CD4-positive, CD25-positive, alpha-beta regulatory T cell (primary cell): ENCODE measurements around the gene COMP. TPM values are rescaled to one million over a fixed set of nuclear protein-coding genes. Genes with fewer than 3 reads are reported as not detected.
A peak's percentile ranks its signal among the peaks of the same experiment; 100 is the strongest.
"Not testable (repeated sequence)": the region's sequence is repeated elsewhere in the genome, so short reads cannot be mapped to it uniquely, and the experiment has no call there.

Experiments used
- ATAC-seq, 2 donors: fragments of 150-1000 bp; cut with Tn5 transposase; one replicate each; pipeline ENCODE4 v1.10.0; 2021; ENCODE audit warnings: low read depth in 2 of 2, moderate number of reproducible peaks in 2 of 2, moderate library complexity in 1 of 2
- DNase-seq, 3 donors: peaks; one replicate each; pipeline versions ENCODE4 v3.0.0 to v3.0.0-alpha.2; 2012 to 2022; ENCODE audit warnings: mixed read lengths in 1 of 3
- H3K27ac ChIP-seq: one replicate; pipeline ENCODE4 v1.7.0; 2013; ENCODE audit warnings: mild to moderate bottlenecking, low read length; ENCODE audit not compliant: insufficient read depth, poor library complexity, severe bottlenecking
- H3K27me3 ChIP-seq: one replicate; pipeline ENCODE4 v1.7.0; 2013; ENCODE audit warnings: low read length; ENCODE audit not compliant: control insufficient read depth, insufficient read depth
- H3K36me3 ChIP-seq: one replicate; pipeline ENCODE4 v1.7.0; 2013; ENCODE audit warnings: mild to moderate bottlenecking, low read length, moderate library complexity; ENCODE audit not compliant: control insufficient read depth, insufficient read depth
- H3K4me1 ChIP-seq: 2 replicates; pipeline ENCODE4 v1.7.0; 2013; ENCODE audit warnings: mild to moderate bottlenecking, low read length; ENCODE audit not compliant: insufficient read depth, control insufficient read depth, poor library complexity, severe bottlenecking
- H3K4me3 ChIP-seq: one replicate; pipeline ENCODE4 v1.7.0; 2013; ENCODE audit warnings: low read depth, mild to moderate bottlenecking, low read length, moderate library complexity
- H3K9me3 ChIP-seq, 2 experiments: 1 replicate in 1 of 2; 2 replicates in 1 of 2; pipeline ENCODE4 v1.7.0; 2013; ENCODE audit warnings: low read length in 2 of 2, mild to moderate bottlenecking in 1 of 2, moderate library complexity in 1 of 2; ENCODE audit not compliant: control insufficient read depth in 2 of 2
- H3K27ac Mint-ChIP-seq, 3 donors: one replicate each; pipeline ENCODE4 v1.8.0; 2020 to 2022; ENCODE audit warnings: mild to moderate bottlenecking in 3 of 3, mixed read lengths in 3 of 3, moderate library complexity in 2 of 3
- H3K27me3 Mint-ChIP-seq: one replicate; pipeline ENCODE4 v1.8.0; 2022; ENCODE audit warnings: mild to moderate bottlenecking, mixed read lengths
- H3K36me3 Mint-ChIP-seq: one replicate; pipeline ENCODE4 v1.8.0; 2020; ENCODE audit warnings: mixed read lengths
- H3K4me1 Mint-ChIP-seq, 4 donors: one replicate each; pipeline ENCODE4 v1.8.0; 2020 to 2022; ENCODE audit warnings: mixed read lengths in 4 of 4, mild to moderate bottlenecking in 1 of 4
- H3K4me3 Mint-ChIP-seq, 4 donors: one replicate each; pipeline ENCODE4 v1.8.0; 2020 to 2022; ENCODE audit warnings: mild to moderate bottlenecking in 4 of 4, mixed read lengths in 4 of 4, moderate library complexity in 3 of 4
- H3K9me3 Mint-ChIP-seq, 7 donors: one replicate each; pipeline ENCODE4 v1.8.0; 2020 to 2022; ENCODE audit warnings: mixed read lengths in 7 of 7, mild to moderate bottlenecking in 3 of 7, moderate library complexity in 2 of 7
- polyA plus RNA-seq, 4 donors: library from polyadenylated mRNA; unstranded; fragments of 300-500 nt; fragmentation: Illumina TruSeq; gene quantifications; one replicate each; pipeline ENCODE4 v1.2.3, GENCODE V29; 2021
- total RNA-seq: library from RNA; stranded (reverse); gene quantifications from one replicate; pipeline ENCODE4 v1.2.3, GENCODE V29; 2022

The COMP gene
- total and polyA plus RNA-seq, 5 donors from 2014 or later: not detected

GRCh38 chr19:18814063-18814462 is 23.0 kb upstream of the COMP start:
- Mint-ChIP-seq H3K27me3 (peaks cover 20% of the 10 kb centered on the region), H3K4me1 (peaks cover 0 to 3% (median 0%) of the 10 kb centered on the region in 4 donors), H3K4me3 (peak overlapping the region in 1 of 4 donors; percentile 43), H3K9me3 (peaks cover 0 to 1% (median 0%) of the 10 kb centered on the region in 7 donors), H3K36me3 (no peaks in the 10 kb centered on the region), H3K27ac (no peak overlapping the region)
- H3K9me3 ChIP-seq: no peaks in the 10 kb centered on the region
- no peak overlapping the region for H3K27ac ChIP-seq
- H3K27me3 ChIP-seq: no peaks in the 10 kb centered on the region
- DNase-seq: no peak
- no peaks in the 10 kb centered on the region for H3K4me1 ChIP-seq
- H3K4me3 ChIP-seq: no peak overlapping the region
- H3K36me3 ChIP-seq: no peaks in the 10 kb centered on the region
- ATAC-seq: no peak

GRCh38 chr19:18811638-18812037 is 20.5 kb upstream of the COMP start:
- not testable (repeated sequence) for H3K27ac Mint-ChIP-seq, H3K36me3 Mint-ChIP-seq, H3K36me3 ChIP-seq, H3K4me1 Mint-ChIP-seq, H3K9me3 Mint-ChIP-seq, H3K4me3 ChIP-seq, H3K4me1 ChIP-seq, H3K27ac ChIP-seq, DNase-seq, H3K27me3 ChIP-seq, ATAC-seq, H3K9me3 ChIP-seq, H3K4me3 Mint-ChIP-seq
- H3K27me3 Mint-ChIP-seq: peaks cover 24% of the 10 kb centered on the region

DNA sequence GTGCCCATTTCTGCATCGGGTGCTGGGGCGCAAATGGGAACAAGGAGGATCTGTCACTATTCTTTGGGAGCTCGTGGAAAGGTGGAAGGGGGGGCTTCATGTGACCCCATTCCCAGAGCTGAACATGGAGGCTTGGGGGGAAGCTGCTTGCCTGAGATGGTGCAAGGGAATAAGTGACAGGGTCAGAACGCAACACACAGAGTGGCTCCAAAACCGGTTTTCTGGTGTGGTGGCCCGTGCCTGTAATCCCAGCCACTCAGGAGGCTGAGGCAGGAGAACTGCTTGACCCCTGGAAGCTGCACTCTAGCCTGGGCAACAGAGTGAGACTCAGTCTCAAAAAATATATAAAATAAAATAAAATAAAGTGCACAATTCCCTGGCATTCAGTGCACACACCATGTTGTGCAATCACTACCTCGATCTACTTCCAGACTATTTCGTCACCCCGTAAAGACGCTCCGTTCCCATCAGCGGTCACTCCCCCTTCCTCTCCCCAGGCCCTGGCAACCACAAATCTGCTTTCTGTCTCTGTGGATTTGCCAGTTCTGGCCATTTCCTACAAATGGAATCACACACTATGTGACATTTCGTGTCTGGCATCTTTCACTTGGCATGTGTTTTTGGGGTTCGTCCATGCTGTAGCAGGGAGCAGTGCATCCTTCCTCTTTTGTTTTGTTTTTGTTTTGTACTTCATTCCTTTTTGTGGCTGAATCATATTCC is 18.2 kb upstream of the COMP start:
- Mint-ChIP-seq H3K4me1 (peaks cover 0 to 6% (median 0%) of the 10 kb centered on the region in 4 donors), H3K27me3 (peaks cover 19% of the 10 kb centered on the region), H3K4me3 (no peak overlapping the region), H3K27ac (no peak overlapping the region), H3K36me3 (no peaks in the 10 kb centered on the region), H3K9me3 (peaks cover 0 to 1% (median 0%) of the 10 kb centered on the region in 7 donors)
- H3K9me3 ChIP-seq: no peaks in the 10 kb centered on the region
- DNase-seq (no peak), ATAC-seq (no peak)
- H3K27me3 ChIP-seq: no peaks in the 10 kb centered on the region
- no peaks in the 10 kb centered on the region for H3K4me1 ChIP-seq
- no peaks in the 10 kb centered on the region for H3K36me3 ChIP-seq
- no peak overlapping the region for H3K27ac ChIP-seq
- H3K4me3 ChIP-seq: no peak overlapping the region

- DNase-seq (no peak), ATAC-seq (no peak)
- Mint-ChIP-seq H3K27me3 (peaks cover 25% of the 10 kb centered on the region), H3K4me3 (no peak overlapping the region), H3K9me3 (no peaks in the 10 kb centered on the region), H3K36me3 (peaks cover 5% of the 10 kb centered on the region), H3K27ac (no peak overlapping the region), H3K4me1 (peaks cover 0 to 6% (median 0%) of the 10 kb centered on the region in 4 donors)
- no peaks in the 10 kb centered on the region for H3K4me1 ChIP-seq
- H3K9me3 ChIP-seq: no peaks in the 10 kb centered on the region
- no peak overlapping the region for H3K4me3 ChIP-seq
- no peaks in the 10 kb centered on the region for H3K36me3 ChIP-seq
- H3K27ac ChIP-seq: no peak overlapping the region
- H3K27me3 ChIP-seq: no peaks in the 10 kb centered on the region
These were observed 16.8 kb upstream of the COMP start for GRCh38 chr19:18807861-18808331.

DNA sequence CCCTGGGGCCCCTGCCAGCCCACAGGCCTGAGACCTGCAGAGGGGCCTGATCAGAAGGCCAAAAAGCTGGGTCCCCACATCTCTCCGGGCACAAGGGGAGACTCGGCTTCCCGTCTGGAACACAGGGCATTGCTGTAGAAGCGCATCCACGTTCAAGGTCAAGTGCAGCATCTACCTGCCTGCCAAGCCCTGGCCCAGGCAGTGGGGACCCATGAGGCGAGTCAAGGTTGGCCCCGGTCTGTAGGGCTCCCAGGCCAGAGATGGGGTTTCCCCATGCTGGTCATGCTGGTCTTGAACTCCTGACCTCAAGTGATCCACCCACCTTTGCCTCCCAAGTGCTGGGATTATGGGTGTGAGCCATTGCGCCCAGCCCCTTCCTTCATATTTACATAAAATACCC is 13.5 kb upstream of the COMP start:
- peaks cover 0 to 6% (median 0%) of the 10 kb centered on the region in 4 donors for H3K4me1 Mint-ChIP-seq
- H3K27me3 Mint-ChIP-seq: peaks cover 20% of the 10 kb centered on the region
- Histone ChIP-seq H3K4me3 (no peak overlapping the region), H3K4me1 (no peaks in the 10 kb centered on the region), H3K36me3 (no peaks in the 10 kb centered on the region), H3K27me3 (peaks cover 5% of the 10 kb centered on the region), H3K9me3 (no peaks in the 10 kb centered on the region), H3K27ac (no peak overlapping the region)
- peaks cover 5% of the 10 kb centered on the region for H3K36me3 Mint-ChIP-seq
- ATAC-seq: no peak
- no peaks in the 10 kb centered on the region for H3K9me3 Mint-ChIP-seq
- no peak overlapping the region for H3K4me3 Mint-ChIP-seq
- H3K27ac Mint-ChIP-seq: no peak overlapping the region
- DNase-seq: no peak

DNA sequence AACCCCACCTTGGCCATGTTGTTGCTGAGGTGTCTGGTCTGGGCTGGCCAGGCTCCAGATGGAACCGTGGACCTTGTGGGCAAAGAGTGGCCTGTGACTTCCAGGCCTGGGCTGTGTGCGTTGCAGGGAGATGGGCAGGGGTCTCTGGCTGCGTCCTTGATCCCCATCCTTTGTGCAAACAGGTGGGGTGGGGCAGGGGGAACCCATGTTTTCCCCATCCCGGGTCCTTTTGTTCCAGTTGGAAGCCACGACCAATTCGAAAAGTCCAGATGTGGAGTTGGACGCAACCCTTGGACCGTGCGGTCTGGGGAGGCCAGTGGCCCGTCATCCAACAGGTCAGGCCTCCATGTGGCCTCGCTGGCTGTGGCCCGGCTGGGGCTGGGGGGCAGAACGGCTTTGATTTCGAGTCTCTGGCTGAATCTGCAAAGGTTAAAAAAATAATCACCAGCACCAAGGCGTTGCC is 13.1 kb upstream of the COMP start:
- no peaks in the 10 kb centered on the region for H3K9me3 Mint-ChIP-seq
- ATAC-seq: no peak
- no peaks in the 10 kb centered on the region for H3K36me3 ChIP-seq

DNA sequence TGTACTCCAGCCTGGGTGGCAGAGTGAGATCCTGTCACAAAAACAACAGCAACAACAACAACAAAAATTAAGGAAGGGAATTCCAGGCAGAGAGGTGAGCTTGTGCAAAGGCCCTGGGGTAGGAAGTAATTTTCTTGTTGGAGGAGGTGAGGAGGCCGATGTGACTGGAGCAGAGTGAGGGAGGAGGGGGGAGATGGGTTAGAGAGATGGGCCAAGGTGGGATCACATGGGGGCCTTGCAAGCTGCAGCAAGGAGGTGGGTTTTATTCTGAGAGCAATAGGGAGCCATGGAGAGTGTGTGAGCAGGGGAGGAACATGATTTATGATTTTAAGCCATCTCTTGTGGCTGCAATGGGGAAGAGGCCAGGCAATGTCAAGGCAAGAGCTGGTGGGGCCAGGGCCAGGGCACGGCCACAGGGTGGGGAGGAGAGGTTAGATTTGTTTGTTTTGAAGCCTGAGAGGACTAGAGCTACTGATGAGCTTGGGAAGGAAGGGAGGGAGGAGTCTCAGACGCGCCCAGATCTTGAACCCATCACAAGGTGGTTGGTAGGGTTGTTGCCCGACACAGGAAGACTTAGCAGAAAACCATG is 12.5 kb upstream of the COMP start:
- Histone ChIP-seq H3K27me3 (peaks cover 5% of the 10 kb centered on the region), H3K36me3 (no peaks in the 10 kb centered on the region), H3K4me1 (no peaks in the 10 kb centered on the region), H3K27ac (no peak overlapping the region), H3K9me3 (no peaks in the 10 kb centered on the region), H3K4me3 (no peak overlapping the region)
- Mint-ChIP-seq H3K36me3 (peaks cover 5% of the 10 kb centered on the region), H3K4me1 (no peaks in the 10 kb centered on the region), H3K4me3 (peak overlapping the region in 1 of 4 donors; percentile 81), H3K27ac (no peak overlapping the region), H3K9me3 (no peaks in the 10 kb centered on the region), H3K27me3 (peaks cover 17% of the 10 kb centered on the region)
- no peak for DNase-seq
- ATAC-seq: no peak

More for the DNA sequence above, 13.1 kb upstream of the COMP start:
- no peak for DNase-seq
- H3K4me1 ChIP-seq: no peaks in the 10 kb centered on the region
- H3K9me3 ChIP-seq: no peaks in the 10 kb centered on the region
- Mint-ChIP-seq H3K4me1 (peaks cover 0 to 3% (median 0%) of the 10 kb centered on the region in 4 donors), H3K4me3 (no peak overlapping the region), H3K27me3 (peaks cover 17% of the 10 kb centered on the region), H3K27ac (no peak overlapping the region), H3K36me3 (peaks cover 5% of the 10 kb centered on the region)
- H3K4me3 ChIP-seq: no peak overlapping the region
- no peak overlapping the region for H3K27ac ChIP-seq
- peaks cover 5% of the 10 kb centered on the region for H3K27me3 ChIP-seq
